Activated T-cell treated with anti-CD3 and anti-CD28 coated beads for 4 hours (primary cell): ENCODE data around the gene BCL2.
"Not testable (repeated sequence)": the region's sequence is repeated elsewhere in the genome, so short reads cannot be mapped to it uniquely, and the experiment has no call there.

Source experiments
- DNase-seq: peaks from one replicate; pipeline ENCODE4 v3.0.0-alpha.2; 2020

BCL2 gene

DNA sequence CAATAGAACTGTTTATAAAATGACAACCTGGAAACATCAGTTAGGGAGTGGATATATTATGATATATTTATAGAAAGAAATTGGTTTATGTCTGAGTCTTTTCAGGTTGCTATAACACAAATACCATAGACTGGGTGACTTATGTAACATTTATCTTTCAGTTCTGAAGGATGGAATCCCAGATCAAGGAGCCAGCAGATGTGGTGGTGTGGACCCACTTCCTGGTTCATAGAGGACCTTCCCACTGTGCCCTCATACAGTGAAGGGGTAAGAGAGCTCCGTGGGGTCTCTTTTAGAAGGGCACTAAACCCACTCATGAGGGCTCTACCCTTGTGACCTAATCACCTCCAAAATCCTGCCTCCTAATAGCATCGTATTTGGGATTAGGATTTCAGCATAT lies 86.7 kb downstream of the BCL2 start:
- no peak for DNase-seq

DNA sequence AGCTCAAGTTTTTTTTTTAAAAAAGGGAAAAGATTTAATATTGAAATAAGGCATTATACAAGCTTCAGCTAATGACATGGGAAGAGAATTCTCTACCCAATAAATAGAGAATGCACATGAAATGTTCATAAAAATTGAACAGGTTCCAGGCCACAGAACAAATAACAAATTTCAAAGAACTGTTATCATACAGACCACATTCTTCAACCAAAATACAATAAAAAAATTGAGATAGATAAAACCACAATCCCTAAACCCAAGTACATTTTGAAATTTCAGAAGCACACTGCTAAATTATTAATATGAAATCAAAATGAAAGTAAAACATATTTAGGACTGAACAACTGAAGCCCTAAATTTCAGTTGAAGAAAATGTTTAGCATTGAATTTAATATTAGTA lies 89.6 kb downstream of the BCL2 start:
- no peak for DNase-seq

DNA sequence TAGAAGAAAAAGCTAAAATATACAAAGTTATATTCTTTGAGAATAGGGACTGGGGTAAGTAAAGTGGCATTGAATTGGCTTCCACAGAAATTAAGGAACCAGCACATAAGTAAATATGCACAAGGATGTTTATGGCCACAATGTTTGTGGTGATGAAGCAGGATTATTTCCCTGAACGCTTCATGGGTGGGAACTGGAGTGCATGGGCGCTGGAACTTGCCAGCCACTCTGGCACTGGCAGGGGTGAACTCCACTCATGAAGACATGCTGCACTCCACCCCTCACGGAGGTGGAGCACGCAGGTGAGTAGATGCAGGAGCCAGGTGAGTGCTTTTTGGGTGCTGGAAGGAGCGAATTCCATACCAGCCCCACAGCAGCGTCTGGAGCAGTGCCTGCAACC lies 94.1 kb downstream of the BCL2 start:
- no peak for DNase-seq

DNA sequence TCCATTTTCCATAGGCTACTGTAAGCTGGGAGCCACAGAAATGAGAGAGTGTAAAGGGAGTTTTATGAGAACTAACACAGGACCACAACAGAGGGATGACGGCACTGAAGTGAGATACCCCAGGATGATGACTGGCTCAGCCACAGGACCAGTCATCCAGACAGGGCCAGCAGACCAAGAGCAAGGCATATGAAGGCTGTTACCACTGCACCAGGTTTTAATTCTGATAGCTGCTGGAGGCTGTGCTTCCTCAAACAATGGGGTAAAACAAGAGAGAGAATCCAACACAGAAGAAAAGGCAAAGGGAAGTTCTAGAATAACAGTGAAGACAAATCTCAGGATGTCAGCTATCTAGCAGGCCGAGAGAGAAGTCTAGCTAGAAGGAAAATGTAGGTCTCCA lies 94.9 kb downstream of the BCL2 start:
- DNase-seq, result no peak

DNA sequence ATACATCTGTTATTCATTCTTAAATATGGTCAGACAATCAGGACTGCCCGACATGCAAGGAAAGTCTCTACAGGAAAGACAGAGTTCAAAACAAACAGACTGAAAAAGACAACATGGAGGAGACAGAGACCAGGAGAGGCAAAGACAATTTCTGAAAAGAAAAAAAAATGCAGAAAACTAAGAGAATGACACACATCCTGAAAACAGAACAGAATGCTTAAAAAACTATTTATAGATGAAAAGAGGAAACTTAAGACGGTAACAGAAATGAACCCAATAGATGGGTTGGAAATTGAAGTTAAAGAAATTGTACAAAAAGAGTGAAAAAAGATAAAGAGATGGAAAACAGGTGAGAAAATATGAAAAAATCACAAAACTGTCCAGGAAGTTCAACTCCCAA lies 95.7 kb downstream of the BCL2 start:
- no peak for DNase-seq

DNA sequence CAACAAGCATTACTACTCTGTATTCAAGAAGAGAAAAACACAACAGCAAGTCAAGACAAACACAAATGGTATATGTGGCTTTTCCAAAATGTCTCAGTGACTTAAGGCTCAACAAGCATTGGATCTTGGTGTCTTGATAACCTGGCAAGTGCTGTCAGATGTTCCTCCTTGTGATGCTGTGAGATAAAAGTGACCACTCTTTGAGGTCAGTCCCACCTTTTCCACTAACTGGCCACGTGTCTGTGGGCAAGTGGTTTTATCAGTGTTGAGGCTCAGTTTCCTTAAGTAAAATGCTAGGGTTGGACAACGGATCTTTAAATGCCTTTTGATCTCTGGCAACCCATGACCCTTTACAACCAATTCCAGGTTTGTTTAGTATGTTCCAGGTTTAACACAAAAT lies 98.7 kb downstream of the BCL2 start:
- DNase-seq, result no peak

DNA sequence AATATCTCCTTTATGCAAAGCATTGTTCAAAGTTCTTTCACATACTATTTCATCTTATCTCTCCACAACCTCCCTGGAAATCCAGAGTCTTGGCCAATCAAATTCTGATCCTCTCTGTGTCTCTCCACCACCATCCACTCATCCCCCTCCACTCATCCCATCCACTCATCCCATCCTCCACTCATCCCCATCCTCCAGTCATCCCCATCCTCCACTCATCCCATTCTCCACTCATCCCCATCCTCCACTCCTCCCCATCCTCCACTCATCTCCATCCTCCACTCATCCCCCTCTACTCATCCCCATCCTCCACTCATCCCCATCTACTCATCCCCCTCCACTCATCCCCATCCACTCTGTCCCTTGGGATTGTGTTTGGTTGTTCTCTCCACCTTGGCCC lies 101.1 kb downstream of the BCL2 start:
- no peak for DNase-seq

DNA sequence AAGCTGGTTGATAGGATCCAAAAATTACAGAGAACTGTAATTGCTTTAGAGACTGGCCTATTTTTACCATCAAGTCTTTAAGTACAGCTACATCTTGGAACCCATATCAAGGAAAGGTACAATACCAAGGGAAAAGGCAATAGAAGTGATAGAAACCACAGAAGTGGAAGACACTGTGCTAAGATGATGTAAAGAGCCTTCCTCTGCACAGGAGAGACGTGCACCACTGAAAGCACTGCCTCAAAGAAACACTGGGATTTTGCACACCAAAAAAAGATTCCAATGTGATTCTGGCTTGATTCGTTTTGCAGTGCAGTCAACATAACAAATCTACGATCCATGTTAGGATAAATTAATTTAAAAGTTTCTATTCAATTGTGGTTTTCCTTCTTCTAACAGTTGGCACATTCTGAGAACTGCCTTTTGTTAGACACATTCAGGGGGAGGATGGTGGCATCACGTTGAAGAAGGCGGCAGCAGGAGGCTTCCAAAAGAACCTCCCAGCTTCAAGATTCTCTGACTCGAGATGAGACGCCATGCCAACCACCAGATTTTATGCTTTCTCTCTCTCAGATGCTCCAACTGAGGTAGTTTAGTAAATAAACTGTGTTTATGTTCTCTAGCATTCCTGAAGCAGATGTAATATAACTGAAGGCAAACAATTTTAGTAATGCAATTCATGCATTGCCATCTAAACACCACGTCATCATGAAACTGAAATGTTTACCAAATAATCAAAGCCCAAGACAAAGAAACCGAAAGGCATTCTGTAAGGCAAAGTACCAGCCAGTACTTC lies 102.9 kb downstream of the BCL2 start:
- no peak for DNase-seq

DNA sequence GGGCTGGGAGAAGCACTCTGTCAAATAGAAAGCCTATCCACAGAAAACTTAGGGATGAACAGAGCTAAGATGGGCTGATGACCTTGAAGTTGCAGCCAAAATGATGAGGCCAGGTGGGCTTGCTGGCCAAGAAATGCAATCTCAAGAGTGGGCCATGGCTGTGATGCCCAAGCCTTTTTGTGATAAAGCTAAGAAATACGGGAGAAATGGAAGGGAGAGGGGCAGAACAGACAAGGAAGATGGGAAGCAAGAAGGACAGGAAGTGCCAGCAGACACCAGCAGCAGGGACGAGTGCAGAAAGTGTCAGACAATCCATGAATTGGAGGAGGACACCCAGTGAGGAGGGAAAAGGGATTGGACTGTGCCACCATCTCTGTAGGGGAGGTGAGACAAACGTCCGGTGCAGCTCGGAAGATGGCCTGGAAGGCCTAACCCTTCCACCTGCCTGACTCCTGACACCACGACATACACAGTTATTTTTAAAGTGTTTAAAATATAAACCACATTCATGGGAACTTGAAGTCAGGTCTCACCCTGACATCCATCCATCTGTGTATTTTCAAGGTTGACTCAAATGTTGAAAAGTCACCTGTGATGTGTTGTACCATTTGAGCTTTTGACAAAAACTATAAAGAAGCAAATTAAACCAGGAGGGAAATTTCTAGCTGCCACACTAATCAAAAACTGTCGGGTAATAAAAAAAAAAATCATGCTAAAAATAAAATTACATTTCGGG lies 105.5 kb downstream of the BCL2 start:
- DNase-seq, result no peak

DNA sequence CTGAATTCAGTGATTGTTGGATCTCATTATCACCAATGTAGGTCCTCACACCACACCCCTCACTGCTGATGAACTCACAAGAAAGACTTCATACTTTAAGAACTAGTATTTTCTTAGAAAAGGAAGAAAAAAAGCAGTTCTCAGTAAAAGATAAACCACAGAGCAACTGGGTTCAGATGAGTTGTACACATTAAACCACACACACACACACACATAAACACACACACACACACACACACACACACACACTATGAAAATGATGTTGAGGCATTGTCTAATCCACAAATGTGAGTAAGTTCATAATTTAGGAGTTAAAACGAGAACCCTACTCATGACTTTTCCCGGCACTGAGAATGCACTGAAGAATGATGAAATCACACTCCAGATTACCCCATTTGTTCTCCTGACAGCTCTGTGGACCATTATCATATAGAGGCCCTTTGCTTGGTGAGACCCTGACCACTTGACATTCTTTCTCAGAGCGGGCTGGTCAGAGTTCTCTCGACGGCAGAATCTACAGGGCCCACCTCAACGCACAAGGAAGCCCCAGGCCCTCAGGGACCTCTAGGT lies 106.2 kb downstream of the BCL2 start:
- peak; percentile 21 for DNase-seq

DNA sequence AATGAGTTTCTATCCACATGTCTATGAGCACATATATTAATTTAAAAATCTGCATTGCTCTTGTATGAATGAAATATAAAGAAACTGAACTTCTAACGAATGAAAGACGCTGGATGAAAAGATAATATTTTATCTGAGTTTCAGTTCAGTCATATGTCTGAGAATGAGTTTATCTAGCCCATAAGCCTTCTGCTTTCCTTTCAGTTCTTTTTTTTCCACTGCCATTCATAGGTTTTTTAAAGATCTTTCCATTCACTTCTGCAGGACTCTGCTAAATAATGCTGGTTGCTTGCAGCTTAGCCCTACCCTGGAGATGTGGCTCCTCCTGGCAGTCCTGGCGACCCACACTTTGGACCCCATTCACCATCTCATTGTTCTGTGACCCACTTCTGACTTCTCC lies 109.0 kb downstream of the BCL2 start:
- DNase-seq, result no peak

DNA sequence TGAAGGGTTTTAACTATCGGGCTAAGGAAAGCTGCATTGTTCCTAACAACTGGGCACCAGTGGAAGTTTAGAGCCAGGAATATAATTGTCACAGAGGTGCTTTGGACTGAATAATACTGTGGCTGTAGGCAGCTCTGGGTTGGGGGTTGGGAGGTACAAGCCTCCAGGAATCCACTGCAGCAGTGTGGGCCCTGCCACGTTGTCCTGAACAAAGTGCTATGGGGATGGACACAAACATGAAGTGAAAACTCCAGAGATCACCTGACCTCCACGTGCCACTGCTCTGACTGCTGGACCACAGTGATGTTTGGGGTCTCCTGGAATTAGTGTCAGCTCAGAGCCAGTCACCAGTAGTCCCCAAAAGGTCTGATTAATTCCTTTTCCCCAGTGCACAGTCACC lies 110.9 kb downstream of the BCL2 start:
- no peak for DNase-seq

DNA sequence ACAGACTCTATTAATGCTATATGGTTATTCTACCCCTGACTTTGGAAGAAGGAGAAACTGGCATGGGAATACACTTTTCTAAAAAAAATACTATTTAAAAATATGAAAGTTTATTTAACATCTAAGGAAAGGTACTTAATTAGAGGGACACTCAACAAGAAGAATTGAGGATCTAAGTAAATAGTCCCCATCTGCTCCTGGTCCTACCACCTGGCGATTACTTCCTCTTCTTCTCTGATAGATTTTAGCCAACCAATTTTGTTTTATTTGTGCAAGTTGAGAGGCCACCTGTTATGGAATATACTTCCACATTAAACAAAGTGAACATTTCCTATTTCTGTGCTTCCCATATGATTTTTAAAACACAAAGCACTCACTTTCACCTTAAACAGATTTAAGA lies 111.7 kb downstream of the BCL2 start:
- no peak for DNase-seq

DNA sequence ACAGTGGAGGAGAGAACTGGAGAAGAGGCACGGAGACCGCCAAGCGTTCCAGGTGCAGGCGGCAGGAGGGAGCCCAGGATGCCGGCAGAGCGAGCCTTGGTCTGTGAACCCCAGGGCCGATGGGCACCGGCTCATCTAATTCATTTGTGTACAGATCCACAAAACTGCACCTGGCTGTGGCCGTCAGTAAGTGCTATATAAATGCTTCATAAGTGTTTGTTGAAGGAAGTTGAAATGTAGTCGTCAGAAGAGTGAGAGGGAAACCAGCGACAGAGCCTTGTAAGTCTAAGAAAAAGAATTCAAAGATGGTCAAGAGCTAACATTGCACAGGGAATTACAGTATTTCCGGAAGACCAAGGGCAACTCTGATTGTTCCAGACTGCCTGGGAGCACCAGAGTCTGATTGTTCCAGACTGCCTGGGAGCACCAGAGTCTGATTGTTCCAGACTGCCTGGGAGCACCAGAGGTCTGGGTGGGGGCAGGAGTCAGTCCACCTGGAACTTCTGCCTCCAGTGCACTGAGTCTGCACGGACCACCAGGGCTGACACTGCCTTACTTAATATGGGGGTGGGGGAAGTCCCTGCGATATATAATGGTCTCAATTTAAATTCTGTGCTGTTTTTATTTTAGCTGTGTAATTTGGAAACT lies 112.3 kb downstream of the BCL2 start:
- DNase-seq, result no peak

DNA sequence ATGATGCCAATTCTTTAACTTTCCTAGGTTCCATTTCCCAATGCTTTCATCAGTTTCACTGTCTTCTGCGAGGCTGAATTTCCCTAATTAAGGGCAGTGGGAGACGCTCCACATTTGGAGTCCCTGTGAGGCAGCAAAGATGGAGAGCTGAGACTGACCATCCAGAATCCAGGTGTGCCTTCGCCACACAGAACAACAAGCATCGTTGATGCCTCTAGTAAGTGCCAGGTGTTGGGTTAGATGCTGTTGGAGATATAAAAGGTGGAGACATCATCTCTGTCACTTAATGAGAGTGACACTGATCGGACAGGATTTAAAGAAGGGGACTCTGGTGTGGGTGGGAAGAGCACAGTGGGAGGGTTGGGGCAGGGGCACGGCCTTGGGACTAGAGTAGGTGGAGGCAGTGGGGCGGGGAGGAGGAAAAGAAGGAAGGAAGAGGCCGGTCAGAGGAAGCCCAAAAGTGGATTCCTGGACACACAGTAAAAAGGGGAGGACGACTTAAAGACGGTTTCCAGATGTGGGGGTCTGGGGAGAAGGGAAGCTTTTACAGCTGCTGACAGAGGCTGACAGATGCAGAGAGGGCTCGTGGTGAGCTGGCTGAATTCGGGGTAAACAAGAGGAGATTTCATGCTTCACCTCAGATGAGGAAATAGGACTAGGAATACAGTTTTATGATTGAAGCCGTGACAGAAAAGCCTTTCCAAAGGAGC lies 113.0 kb downstream of the BCL2 start:
- DNase-seq, result no peak

DNA sequence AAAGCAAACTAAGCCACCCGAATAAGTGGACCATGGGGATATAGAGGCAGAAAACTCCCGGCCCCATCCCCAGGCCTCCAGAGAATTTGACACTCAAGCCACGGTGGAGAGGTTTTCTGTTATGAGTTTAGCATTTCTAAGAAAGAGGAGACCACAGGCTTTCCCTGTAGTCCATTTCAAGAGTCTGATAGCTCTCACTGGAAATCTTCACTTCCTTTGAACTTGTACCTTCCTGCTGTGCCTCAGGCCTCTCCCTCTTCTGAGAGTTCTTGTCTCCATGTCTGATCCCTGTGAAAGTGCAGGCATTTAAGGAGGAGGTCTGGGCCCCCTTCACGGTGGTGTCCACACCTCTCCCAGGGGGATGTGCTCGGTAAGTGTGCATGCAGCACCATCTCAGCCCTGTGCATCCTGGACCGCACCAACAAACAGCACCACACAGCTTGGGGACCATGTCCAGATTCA lies 113.7 kb downstream of the BCL2 start:
- DNase-seq, result no peak

DNA sequence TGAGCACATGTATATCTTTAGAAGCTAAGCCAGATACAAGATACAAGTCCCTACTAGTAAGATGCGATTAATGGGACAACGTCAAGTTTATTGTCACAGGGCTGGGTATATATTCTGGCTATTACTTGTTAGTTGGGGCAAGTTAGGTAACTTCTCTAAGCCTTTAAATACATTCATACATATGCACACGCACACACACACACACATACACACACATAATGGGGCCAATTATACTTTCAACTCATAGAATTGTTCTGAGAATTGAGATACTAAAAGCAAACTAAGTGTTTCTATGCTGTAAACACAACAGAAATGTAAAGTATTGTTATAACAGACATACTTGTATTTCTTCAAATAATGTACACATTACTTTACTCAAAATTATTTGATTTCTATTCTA lies 116.1 kb downstream of the BCL2 start:
- no peak for DNase-seq

DNA sequence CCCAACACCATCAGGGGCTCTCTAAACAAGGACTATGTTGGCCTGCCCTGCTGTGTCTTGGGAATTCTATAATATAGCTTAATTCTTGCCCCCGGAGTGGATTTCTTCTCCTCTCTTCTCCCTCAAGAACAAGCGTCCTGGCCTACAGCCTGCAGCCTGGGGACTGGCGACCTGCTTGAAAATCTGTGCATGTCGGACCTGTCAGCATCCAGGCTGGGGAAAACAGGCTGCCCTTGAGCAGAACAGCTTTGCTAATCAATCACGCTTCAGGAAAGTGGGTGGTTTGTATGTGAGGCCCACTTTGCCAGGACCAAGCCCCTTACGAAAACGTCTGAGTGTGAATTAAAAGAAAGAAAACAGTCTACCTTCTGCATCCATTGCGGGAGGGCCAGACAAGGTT lies 116.7 kb downstream of the BCL2 start:
- DNase-seq, result no peak

DNA sequence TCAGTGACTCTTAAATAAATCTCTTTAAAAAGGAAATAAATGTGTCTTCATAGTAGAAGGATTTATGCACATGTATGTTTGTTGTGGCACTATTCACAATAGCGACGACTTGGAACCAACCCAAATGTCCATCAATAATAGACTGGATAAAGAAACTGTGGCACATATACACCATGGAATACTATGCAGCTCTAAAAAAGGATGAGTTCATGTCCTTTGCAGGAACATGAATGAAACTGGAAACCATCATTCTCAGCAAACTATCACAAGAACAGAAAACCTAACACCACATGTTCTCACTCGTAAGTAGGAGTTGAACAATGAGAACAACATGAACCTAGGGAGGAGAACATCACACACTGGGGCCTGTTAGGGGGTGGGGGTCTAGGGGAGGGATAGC lies 118.1 kb downstream of the BCL2 start:
- DNase-seq, result not testable (repeated sequence)

DNA sequence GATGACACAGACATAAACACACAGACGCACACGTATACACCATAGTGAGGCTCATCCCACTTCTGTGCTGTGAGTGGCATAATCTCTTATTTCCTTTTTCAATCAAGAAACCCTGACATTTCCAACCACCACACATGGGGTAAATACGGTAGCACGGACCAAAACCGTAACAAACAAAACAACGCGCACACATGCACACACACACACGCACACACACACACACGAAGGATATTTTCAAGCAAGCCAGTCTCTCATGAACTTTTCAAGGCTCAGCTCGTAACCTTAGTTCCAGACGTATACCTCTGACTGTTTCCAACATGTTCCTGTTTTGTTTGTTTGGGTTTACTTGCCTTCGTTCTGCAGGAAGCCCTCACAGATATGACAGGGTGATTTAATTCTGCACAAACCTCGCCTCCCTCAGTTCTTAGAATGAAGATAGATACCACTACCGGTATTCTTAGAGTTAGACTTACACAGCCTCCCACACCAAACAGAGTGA lies 119.8 kb downstream of the BCL2 start:
- peak; percentile 25 for DNase-seq

DNA sequence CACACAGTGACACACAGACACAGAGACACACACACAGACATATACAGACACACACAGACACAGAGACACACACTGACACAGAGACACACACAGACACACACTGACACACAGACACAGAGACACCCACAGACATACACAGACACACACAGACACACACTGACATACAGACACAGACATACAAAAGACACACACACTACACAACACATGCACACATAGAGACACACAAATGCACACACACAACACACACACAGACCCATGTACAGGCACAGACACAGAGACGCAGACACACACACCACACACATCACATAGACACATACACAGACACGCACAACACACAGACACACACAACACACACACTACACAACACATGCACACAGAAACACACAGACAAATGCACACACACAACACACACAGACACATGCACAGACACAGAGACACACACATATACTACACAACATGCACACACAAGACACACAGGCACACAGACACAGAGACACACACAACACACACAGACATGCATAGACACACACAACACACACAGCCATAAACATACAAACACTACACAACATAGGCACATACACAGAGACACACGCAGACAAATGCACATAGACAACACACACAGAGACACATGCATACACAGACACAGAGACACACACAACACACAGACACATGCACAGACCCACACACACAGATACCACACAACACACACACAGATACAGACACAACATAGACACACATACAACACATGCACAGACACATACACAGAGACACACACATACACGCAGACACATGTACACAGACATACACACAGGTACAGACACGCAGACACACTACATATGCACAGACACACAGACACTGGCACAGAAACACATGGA lies 120.5 kb downstream of the BCL2 start:
- no peak for DNase-seq
